Activated T-helper 1 cell treated with Interleukin-2 at 50 U/mL for 16 hours (primary cell): ENCODE measurements around the gene KLK5.
A peak's percentile ranks its signal among the peaks of the same experiment; 100 is the strongest.

Source experiments
- DNase-seq: peaks from one replicate; pipeline ENCODE4 v3.0.0-alpha.2; 2020; ENCODE audit warnings: low read depth

KLK5 gene

DNA sequence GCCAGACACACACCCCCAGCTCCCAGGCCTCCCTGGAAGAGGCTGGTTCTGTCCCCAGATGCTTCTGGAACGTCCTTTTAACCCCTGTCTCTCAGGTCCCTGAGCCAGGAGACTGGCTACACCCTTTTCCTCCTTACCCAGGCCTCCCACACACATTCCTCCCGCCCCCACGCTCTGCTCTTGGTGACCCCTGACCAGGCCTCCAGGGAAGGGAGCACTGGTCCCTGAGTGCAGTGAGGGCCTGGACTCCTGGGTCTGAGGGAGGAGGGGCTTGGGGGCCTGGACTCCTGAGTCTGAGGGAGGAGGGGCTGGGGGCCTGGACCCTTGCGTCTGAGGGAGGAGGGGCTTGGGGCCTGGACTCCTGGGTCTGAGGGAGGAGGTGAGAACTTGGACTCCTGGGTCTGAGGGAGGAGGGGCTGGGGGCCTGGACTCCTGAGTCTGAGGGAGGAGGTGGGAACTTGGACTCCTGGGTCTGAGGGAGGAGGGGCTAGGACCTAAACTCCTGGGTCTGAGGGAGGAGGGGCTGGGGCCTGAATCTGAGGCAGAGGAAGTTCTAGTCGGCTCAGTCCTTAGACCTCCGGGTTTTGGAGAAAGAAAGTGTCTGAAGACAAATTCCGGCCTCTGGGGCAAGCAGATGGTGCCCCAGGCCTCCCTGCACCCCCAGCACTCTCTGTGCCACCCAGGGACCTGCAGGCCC is 16.0 kb upstream of the KLK5 start:
- no peak for DNase-seq

DNA sequence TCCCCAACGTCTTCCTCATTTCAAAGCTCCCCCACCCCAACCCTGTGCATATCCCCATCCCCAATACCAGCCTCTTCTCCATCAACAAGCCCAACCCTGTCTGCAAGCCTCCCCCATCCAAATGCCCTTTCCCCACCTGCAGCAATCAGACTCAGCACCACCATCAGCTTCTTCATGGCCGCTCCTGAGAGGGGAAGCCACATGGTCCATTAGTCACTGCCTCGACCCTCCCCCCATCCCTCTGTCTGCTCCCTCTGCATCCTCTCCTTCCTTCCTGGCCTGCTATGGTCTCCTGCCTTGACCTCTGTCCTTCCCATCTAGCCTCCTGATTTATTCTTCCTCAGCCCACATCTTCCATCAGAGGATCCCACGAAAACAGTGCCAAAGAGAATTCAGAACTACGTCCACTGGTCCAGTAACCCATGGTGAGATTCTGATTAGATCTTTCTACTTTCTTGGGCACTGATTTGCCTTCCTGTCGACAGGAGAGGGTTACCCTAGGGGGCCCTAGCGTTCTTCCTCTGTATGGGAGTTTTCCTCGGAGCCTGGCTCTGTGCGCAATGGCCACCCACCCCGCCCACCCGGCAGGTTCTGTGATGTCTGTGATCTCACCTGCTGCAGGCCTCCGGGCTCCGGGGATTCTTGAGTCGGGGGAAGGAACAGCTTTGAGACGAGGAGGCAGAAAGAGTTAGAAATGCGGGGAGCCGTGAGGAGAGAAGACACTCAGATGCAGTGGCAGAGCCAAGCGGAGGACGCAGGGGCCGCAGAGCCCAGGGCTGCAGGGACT is 15.3 kb upstream of the KLK5 start:
- DNase-seq = no peak

DNA sequence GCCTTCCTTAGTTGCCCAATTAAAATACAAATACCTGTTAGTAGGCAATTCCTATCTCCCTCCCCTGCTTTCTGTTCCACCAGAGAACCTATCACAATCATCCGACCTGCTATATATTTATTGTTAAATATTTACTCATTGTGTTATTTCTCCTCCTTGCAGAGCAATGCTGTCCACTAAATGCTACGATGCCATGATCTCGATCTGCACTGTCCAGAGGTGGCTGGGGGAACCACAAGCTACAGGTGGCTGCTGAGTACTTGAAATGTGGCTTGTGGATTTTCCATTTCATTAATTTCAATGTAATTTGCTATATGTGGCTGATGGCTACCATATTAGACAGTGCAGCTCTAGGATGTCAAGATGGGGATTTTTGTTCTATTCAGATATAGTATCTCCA is 11.4 kb upstream of the KLK5 start:
- no peak for DNase-seq

DNA sequence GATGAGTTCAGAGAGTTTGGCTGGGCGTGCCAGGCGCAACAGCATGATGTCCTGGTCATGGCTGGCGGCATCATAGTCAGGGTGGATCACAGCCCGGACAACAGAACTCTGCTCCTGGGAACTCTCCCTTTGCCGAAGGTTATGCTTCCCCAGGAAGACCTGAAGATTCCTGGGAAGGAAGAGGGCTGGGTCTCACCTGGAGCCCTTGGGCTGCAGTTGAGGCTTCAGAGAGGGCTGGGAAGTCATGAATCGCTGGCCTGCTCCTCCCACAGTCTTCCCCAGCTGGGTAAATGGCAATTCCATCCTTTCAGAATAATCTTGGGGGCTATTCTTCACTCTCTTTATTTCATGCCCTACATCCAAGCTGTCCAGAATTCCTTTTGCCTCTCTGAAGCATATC is 10.5 kb upstream of the KLK5 start:
- DNase-seq = no peak

DNA sequence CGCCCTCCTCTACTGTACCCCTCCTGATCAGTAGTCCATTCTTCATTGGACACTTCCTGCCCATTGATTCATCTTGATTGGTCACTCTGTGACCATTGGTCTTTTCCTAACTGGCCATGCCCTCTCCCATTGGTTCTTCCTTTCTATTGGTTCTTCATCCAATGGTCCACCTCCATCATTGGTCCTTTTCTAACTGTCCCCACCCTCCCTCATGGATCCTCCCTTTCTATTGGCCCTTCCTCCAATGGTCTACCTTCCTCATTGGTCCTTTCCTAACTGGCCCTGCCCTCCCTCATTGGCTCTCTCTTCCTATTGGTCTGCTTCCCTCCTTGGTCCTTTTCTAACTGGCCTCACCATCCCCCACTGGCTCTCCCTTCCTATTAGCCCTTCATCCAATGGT is 9.4 kb upstream of the KLK5 start:
- no peak for DNase-seq

DNA sequence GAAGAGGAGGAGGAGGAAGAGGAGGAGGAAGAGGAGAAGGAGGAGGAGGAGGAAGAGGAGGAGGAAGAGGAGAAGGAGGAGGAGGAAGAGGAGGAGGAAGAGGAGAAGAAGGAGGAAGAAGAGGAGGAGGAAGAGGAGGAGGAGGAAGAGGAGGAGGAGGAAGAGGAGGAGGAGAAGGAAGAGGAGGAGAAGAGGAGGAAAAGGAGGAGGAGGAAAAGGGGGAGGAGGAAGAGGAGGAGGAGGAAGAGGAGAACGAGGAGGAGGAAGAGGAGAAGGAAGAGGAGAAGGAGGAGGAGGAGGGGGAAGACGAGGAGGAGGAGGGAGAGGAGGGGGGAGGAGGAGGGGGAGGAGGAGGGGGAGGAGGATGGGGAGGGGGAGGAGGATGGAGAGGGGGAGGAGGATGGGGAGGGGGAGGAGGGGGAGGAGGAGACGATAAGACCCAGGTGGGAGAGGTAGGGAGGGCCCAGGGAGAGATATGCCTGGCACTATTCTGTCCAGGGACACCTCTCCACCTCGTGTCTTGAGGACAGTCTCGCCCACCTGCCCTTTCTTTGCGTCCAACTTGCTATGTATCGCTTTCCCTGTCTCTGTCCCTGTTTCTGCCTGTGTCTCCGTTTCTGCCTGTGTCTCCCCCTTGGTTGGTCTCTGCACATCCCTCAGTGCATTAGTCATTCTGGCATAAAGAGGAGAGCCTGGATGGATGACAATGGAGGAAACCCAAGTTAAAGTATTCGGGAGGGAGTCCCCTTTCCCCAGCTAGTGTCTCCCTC is 7.1 kb upstream of the KLK5 start:
- no peak for DNase-seq

DNA sequence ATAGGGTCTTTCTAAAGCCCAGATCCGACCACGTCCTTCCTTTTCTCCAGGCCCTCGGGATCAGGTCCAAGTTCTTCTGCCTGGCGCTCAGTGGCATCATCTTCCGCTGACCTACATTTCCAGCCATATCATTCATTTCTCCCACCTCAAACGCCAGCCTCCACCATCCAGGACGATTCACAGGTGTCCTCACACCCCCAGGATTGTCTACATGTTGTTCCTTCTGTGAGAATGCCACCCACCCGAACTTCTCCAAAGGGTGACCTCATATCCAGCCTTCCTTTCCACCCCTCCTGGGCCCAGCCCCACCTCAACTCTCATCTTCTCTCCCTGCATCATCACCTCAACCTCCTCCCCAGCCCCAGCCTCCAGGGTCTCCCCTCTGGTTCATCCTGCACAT is 4.7 kb upstream of the KLK5 start:
- DNase-seq = no peak

DNA sequence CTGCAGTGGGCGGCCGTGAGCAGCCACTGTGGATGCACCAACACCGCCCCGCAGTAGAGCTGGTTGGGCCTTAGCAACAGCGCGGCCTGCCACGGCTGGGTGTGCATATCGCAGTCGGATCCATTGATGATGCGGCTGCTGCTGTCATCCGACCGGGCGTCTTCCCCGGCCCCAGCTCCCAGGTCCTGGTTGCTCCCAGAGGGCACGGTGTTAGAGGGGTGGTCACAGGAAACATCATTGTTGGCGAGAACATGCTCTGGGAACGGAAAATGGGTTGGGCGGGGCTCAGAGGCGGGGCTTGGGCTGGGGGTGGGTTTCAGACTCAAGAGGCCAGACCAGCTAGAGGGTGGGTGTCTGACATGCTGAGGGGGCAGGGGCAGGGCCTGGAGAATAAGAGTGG is 3.0 kb downstream of the KLK5 start:
- no peak for DNase-seq

DNA sequence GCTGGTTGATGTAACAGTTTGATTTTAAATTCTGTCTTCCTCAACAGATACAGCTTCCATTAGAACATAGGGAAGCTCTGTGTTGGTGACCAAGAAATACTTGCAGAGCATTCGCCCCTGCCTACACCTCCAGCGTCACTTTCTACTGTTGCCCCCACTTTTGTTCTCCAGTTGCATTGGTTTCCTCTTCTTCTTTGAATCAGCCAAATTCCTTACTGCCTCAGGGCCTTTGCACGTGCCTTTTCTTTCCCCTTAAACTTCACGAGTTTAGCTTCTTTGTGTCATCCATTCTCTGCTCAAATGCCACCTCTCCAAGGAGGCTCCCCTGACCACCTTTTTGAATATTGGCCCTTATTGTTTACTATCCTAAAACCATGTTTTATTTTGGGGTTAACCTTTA is 5.7 kb downstream of the KLK5 start:
- DNase-seq = no peak

DNA sequence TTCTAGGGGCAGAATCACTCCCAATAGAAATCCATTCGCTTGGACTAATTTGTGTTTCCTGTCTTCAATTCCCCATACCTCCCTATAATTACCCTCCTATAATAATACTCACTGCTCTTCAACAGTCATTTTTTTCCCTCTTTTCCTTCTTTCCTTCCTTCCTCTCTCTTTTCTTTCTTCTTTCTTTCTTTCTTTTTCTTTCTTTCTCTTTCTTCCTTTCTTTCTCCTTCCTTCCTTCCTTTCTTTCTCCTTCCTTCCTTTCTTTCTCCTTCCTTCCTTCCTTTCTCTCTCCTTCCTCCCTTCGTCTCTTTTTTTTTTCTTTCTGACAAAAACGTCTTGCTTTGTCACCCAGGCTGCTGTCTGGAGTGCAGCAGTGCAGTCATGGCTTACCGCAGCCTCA is 8.0 kb downstream of the KLK5 start:
- DNase-seq = no peak

DNA sequence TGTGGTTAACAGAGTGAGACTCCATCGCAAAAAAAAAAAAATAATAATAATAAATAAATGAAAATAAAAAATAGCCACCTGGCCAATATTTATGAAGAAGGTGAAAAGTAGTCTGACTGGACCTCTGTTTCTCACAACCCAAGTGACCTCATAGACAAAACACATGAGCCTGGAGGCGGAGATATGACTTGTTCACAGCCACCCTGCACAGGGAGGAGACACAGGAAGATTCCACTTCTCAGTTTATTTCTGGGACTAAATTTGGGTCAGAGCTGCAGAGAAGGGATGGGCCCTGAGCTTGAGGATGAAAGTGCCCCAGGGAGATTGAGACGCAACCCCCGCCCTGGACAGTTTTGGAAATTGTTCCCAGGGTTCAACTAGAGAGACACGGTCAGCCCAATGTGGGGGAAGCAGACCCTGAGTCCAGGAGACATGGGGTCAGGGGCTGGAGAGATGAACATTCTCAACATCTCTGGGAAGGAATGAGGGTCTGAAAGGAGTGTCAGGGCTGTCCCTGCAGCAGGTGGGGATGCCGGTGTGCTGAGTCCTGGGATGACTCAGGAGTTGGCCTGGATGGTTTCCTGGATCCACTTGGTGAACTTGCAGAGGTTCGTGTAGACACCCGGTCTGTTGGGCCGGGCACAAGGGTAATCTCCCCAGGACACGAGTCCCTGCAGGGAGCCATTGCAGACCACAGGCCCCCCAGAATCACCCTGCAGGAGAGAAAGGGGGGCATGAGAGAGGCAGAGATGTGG is 9.6 kb downstream of the KLK5 start:
- DNase-seq = no peak

DNA sequence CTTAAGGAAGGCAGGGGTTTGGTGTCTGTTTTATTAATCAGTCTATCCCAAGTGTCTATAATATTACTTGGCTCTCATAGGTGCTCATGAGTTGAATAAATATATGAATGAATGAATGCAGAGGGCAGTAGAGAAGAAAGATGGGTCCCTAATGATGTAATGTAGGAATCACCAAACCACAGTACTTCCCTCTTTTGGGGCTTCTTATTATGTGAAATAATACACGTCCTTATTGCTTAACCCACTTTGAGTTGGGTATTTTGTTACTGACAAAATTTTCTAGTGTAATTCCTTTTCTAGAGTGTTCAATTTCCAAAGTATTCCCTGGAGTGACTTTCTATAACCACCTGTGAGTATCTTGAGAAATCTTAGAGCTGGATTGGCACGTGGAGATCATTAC is 13.2 kb downstream of the KLK5 start:
- DNase-seq = no peak

DNA sequence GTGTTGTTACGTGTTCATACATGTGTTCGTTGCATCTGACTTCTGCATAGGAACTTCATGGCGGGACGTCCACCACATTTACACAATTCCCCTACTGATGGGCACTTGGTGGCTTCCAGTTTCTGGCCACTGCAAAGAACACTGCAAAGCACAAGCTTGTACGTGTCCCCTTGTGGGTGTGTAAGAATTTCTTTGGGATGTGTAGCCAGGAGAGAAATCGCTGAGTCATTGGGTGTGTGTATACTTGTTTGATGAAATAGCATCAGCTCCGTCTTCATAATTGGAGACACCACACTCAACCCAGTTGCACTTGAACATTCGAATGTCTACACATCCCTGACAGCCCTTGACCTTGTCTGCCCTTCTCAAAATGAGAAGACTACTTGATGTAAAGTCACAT is 19.2 kb downstream of the KLK5 start:
- no peak for DNase-seq

DNA sequence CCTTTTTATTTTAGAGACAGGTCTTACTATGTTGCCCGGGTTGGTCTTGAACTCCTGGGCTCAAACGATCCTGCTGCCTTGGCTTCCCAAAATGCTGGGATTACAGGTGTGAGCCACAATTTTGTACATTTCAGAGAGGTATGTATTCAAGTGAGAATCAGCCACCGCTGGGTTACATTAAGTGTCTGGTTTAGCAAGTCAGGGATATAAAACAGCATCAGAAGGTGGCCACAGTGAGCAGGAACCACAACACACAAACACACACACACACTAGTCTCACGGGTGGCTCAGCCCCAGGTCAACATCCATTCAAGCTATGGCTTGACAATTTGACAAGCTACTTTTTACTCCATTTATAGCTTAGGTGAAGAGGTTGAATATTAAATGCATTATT is 20.2 kb downstream of the KLK5 start:
- no peak for DNase-seq

DNA sequence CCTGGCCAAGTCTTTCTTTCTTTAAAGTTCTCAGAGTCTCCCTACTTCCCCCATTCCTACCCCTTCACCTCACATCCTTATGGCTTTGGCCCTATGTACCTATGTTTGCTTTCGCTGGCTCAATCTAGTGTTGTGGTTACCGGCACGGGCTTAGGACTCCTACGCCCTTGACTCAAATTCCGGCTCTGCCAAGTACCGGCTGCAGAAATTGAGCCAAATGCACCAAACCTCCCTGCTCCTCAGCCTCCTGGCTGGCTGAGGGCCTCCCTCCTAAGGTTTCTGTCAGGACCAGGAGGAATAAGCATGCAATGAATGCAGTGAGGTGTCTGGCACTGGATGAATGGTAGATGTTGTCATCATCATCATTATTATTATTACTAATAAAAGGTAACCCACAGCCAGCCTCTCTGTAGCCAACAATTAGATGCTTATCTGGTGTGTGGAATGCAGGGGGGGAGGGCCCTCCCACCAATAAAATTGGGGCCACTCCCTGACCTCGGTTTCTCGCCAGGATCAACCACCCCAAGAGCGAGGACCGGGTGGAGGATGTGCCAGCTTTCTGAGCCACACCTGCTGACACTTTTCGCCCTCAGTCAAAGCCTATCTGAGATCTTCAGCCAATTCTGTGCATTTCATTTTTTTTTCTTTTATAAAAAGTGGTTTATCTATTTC is 20.7 kb downstream of the KLK5 start:
- DNase-seq = no peak

DNA sequence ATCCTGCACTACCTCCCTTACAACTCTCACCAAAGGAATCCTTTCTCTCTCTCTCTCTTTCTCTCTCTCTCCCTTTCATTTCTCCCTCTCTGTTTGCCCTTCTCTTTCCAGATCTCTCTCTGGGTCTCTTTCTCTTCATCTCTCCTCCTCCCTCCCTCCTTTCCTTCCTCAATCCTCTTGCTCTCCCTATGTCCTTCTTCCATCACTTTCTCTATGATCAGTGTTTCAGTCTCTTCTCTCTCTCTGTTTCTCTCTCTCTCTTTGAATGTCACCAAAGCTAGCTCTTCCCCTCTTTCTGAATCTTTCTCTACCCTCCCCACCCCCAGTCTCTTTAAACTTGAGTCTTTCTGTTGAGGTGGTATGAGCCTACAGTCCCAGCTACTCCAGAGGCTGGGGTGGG is 21.8 kb downstream of the KLK5 start:
- DNase-seq = no peak

DNA sequence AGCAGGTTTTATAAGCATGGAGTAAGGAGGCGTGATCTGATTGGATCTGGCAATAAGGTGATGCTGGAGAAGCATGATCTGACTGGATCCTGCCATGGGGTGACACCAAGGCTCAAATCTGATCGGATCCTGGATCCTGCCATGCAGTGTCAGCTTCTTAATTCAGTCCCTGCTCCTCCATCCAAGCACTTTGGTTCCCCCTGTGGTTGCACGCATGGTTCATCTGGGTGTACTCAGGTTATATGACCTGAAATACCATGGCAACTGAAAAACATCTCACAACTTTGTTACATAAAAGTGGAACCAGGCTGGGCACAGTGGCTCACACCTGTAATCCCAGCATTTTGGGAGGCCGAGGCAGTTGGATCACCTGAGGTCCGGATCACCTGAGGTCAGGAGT is 24.0 kb downstream of the KLK5 start:
- no peak for DNase-seq

DNA sequence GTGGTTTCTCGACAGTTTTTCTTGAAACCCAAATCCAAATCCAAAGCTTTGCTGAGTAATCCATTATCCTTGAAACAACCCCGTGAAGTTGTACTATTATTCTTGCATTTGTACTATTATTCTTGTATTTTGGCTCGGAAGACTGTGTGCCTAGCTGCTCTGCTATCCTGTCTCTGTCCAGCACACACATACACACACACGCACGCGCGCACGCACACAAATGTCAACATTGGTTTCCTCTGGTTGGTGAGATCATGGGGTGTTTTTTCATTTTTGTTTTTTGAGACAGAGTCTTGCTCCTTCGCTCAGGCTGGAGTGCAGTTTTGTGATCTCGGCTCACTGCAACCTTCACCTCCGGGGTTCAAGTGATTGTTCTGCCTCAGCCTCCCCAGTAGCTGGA is 26.7 kb downstream of the KLK5 start:
- DNase-seq = no peak

DNA sequence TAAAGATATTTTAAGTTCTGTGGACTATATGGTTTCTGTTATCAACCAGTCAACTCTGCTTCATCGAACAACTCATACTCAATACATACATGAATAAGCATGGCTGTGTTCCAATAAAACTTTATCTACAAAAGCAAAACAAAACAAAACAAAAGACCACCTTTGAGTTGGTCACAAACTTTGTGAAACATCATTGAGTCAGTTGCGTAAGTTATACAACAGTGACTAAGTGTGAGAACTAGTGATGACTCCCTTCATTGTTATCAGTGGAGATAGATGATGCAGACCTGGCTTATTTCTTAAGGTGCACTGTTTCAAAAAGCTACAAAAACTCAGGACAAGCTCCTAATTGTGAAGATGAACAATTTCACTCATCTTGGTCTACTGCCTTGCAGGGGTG is 27.1 kb downstream of the KLK5 start:
- DNase-seq = no peak

DNA sequence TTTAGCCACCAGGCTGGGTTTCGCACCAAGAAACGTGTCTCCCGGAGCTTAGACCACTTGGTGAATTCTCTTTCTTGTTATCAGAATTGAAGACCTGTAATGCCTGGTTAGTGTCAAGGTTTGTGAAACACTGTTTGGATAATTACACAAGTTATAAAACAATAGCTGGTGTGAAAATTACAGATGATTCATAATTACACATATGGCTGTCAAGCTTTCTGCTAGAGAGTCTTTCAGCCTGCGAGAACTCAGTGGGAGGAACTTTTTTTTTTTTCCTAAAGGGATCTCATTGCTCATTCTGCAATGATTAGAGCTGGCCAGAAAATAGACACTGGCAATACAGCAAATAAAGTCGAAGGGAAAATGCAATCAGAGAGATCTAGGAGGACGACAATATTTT is 28.3 kb downstream of the KLK5 start:
- no peak for DNase-seq

DNA sequence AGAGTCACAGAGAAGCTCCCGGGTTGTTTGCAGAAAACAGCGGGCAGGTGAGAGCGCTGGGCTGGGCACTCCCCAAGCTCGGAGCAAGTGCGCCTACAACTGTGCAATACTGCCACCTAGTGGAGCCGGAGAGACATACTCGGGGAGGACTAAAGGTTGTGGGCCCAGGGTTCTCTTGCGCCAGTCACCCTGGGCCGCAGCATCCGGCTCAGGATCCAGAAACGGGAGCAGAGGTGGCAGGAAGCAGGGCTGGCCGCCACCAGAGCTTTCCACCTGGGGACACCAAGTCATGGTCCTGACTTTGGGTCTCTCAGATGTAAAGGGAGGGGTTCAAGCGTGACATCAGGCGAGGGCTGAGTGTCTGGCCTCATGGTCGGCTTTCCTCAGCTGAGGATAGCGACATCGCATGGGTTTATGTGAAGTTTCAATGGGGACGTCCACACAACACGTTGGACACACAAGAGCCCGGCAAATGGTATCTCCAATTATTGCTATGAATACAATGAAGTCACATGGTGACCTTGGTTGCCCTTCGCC is 30.5 kb downstream of the KLK5 start:
- peak; percentile 51 for DNase-seq
